NCI-H2196 treated with DMSO at 0.1 percent for 48 hours (cell line): ENCODE measurements around the gene CFAP141.
"Not testable (repeated sequence)": the region's sequence is repeated elsewhere in the genome, so short reads cannot be mapped to it uniquely, and the experiment has no call there.

Source experiments
- DNase-seq: peaks from one replicate; lab custom pipeline; 2025; ENCODE audit not compliant: unreplicated experiment; lab: John Stamatoyannopoulos, UW

The CFAP141 gene

GRCh38 chr1:154206196-154206595 lies at the start of gene CFAP141:
Gene CFAP141, minus strand, starts transcription at chr1:154206333. Its CDS starts 26 bp downstream, at chr1:154206307.
- DNase-seq, result no peak

DNA sequence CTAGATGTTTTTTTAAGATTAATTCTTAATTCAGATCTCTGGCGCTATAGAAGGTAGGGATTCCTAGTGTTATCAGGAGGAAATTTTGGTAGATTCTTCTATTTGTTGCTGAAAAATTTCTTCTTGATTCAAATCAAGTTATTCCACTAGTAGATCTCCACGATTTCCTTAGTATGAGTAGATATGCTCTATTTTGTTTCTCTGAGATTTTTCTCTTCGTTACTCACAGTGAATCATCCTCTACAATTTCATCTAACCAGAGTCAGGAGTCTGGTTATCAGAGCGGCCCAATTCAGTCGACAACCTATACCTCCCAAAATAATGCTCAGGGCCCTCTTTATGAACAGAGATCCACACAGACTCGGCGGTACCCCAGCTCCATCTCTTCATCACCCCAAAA lies 47.5 kb upstream of the CFAP141 start:
- no peak for DNase-seq

DNA sequence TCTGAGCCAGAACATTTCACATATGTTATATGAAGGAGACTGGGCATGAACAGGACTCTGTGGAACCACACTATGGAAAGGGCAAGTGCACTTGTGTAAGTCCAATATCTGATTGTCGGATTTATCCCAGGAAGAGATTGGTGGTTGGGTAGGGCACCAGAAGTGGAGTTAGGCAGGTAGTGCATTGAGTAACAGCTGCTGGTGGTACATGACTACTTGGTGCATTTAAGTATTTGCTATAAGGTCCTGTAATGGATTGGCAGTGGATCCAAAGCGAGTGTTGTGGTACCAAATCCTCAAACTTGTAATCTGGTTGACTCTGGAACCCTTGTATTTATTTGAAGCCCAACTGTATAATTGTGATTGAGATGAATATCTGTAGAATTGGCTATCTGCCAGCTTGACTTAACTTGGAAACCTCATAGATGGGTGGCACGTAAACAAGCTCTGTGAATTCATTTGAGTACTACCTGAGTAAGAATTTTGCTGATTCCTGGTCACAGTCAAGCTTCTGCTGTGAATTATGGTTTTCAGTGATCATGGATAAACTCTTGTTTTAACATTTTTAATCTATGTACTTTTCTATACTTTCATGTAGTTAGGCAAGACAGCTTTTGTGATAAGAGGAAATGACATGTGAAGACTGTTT lies 35.7 kb upstream of the CFAP141 start:
- DNase-seq, result no peak

GRCh38 chr1:154240294-154240833 lies 34.2 kb upstream of the CFAP141 start:
- no peak for DNase-seq

DNA sequence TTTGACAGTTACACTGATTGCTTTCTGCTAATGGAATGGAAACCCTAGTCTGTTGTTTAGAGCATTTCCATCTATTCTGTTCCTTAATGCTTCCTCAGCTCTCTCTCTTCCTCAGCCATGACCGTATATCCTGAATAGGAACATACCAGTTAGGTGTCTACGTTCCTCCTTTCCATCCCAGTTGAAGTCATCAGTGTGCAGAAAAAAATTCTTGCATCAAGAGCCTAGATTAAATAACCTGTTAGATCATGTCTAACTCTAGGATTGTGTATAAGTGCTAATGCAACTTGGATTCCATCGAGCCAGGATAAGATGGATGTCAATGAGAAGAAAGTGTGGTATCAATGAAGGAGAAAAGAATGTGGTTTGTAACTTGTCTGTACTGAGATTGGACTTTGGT lies 33.4 kb upstream of the CFAP141 start:
- no peak for DNase-seq

DNA sequence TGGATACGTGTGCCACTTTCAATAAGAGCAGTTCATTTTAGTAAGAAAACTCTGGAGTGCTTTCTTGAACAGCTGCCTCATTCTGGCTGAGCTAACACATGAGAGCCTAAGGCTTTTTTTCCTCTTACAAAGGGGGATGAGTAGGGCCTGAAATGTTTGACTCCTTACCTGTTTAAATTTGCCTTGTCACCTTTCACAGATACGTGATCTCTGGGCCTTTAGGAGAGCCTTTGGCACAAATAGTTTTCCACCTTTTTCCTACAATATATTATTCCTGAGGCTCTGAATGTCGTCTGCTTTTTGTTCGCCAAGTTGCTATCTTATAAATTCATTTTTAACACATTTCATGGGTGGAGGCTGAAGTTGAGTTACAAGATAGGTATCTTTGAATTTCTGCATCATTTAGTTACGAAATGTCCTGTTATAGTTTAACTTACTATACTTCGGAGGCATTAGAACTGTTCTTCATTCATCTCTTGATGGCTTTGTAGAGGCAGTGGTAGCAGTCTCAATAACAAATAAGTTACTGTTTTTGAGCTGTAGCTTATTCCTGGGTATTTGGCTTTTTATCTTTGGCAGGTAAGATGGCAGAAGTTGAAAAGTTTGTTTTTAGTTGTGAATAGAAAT lies 31.9 kb upstream of the CFAP141 start:
- DNase-seq, result no peak

- no peak for DNase-seq
Measured at GRCh38 chr1:154237435-154237834, 31.3 kb upstream of the CFAP141 start.

GRCh38 chr1:154236855-154237254 lies 30.7 kb upstream of the CFAP141 start:
- no peak for DNase-seq

- DNase-seq, result not testable (repeated sequence)
Measured at GRCh38 chr1:154233127-154233526, 27.0 kb upstream of the CFAP141 start.

DNA sequence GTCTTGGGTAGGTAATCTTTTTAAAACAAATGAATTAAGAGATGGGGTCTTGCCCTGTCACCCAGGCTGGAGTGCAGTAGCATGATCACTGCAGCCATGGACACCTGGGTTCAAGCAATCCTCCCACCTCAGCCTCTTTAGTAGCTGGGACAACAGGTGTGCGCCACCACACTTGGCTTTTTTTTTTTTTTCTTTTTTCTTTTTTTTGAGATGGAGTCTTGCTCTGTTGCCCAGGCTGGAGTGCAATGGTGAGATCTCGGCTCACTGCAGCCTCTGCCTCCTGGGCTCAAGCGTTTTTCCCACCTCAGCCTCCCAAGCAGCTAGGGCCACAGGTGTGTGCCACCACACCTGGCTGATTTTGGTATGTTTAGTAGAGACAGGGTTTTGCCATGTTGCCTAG lies 25.0 kb upstream of the CFAP141 start:
- not testable (repeated sequence) for DNase-seq

DNA sequence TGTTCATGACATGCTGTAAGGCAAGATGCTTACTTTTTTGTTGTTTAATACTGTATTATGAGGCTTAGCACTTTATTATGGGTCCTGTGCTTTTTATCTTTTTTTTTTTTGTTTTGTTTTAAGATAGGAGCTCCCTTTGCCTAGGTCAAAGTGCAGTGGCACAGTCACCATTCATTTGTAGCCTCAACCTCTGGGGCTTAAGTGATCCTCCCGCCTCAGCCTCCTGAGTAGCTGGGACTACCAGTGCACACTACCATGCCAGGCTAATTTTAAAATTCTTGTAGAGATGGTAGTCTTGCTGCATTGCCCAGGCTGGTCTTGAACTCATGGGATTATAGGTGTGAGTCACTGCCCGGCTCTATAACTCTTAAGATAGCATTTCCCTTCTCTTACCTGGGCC lies 19.2 kb upstream of the CFAP141 start:
- DNase-seq, result no peak

DNA sequence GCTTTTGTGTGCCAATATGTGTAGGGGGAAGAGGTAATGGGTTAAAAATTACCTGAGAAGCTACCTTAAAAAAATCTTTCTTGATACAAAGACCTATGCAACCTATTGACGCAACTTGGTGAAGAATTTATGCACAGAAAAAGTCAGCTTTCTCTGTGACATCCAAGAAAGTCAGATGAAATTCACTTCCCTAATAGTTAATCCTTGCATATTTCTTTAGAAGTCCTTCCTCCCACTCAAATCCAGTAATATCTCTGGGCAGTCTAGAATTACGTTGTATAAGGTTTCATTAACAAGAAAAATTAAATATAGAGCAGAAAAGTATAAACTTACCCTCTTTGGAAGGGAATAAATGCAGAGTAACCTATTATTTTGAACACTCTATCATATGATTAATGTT lies 17.5 kb upstream of the CFAP141 start:
- no peak for DNase-seq

DNA sequence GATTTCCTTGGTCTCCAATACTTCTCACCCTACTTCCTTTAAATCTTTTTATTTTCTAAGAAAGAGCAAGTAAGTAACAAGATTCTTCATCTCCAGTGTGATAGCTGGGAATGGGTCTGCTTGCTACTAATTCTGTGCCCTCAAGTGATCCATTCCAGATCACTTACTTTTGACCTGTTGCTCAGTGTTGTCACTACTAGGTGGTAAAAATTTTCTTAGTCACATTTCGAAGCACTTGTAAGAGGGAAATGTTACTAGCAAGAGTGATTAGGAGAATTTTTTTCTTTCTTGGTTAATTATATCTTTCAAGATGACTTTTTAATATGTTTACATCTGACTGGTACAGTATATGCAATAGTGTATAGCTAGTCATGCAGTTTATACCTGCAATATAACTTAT lies 16.8 kb upstream of the CFAP141 start:
- no peak for DNase-seq

DNA sequence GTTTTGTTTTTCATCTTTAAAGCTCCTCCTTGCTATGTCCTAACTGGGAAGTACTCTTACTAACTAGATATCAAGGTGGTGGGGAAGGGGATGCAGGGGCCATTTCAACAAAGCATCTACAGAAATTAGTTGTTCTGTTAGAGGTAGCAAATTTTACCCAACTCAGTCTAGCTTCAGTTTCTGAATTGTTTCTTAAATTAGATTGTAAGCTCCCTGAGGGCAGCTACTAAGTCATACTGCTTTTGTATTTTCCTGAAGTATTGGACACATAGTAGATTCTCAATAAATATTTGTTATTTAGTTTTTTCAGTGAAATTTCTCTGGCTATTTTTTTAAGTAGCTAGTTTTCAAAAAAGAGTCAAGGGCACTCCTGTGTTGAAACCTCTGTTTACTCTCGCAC lies 16.4 kb upstream of the CFAP141 start:
- DNase-seq, result no peak

- DNase-seq, result no peak
Measured at GRCh38 chr1:154221278-154222001, 15.3 kb upstream of the CFAP141 start.

DNA sequence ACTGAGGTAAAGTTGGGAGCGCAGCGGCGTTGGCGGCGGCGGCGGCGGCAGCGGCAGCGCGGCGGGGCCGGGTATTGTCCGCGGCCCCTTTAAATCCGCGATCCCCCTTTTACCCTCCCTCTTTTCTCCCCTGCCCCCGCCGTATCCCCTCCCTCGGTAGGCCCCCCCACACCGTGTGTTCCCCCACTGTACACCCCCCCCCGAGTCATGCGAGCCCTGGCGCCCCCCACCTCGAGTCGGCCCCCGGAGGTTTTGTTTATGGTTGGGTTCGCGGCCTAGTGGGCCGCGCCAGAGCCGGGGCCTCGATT lies 14.8 kb upstream of the CFAP141 start:
- DNase-seq, result no peak

DNA sequence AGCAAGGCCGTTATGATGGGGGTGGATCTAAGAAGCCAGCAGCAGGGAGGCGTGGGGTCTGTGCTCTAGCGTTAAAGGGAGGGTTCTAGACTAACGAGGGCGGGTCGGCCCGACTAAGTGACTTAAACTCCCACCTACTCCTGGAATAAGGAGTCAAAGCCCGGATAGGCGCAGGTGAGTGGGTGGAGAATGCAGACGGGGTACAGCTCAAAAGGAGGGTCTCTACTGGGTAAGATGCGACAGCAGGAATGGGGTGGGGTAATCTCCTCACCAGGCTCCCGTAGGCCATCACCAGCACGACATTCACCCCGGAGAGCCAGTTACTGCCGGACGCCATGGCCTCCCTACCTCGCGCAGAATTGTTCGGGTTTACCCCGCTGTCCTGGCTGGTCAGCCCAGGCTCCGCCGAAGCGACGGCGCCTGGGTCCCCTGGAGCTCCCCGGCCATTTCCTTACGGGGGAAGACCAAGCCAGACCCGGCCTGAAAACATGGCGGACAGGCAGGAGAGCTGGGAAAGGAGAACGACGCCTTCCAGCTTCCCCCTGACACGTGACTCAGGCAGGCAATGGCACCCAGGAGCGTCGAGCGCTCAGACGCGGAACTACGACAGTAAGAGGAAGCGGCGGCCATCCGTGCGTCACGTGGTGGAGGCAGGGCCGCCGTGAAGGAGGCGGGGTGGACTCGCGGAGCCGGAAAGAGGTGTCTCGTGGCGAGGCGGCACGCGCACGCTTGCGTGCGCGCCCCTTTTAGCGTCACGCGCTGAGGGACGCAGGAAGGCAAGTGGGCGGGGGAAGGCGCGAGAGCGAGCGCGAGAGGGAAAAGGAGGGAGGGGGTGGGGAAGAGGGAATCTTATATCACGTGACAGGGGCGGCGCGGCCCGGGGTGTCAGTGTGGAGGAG lies 14.2 kb upstream of the CFAP141 start, which contains the start of gene UBAP2L:
Gene UBAP2L, plus strand, starts transcription at position 885 of the 899 bp plus-strand sequence. CDS start 4,169 bp downstream, outside the sequence.
- peak; percentile 99 for DNase-seq

DNA sequence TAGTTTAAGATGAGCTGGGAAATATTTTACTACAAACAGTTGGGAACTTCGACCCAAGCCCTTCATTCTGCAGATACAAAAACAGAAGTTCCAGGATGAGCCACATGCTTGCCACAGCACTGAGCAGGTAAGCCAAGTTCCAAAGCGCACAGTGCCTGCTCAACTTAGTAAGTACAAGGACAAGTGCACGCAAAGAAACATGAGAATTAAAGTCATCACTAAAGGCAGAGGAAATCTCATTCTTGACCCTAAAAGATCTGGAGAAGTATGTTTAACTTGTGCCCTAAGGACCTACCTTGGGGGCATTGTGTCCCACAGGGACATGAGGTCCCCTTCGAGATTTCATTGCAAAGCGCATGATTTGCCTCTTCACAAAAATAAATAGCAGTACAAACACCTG lies 13.4 kb upstream of the CFAP141 start:
- DNase-seq, result no peak

DNA sequence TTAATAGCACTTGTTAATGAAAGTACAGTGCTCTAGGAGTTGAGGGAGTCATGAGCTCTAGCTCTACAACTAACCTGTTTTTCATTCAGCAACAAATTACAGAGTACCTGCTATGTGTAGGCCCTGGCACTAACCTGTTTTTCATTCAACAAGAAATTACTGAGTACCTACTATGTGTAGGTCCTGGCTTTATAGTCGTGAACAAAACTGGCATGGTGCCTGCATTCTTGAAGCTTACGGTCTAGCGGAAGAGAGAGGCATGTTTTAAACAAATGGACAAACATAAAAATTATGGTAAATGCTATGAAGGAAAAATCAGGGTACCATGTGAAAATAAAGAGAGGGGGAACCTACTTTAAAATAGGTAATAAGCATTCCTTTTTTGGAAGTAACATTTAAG lies 12.4 kb upstream of the CFAP141 start:
- no peak for DNase-seq

DNA sequence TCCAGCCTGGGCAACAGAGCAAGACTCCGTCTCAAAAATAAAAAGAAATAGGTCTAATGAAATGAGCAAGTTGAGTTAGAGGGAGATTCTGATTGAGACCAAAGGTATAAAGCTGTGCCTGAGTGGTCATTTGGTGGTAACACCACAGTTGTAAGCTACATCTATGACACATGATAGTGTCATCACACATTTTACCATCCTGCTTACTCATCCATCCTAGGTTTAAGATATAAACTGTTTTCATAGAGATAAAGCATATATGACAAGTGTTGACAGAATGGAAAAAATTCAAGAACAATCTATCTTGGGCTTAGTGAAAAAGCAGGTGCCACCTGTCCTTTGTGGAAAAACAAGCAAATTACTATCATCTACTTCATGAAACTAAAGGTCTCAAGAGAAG lies 7.1 kb upstream of the CFAP141 start:
- no peak for DNase-seq

DNA sequence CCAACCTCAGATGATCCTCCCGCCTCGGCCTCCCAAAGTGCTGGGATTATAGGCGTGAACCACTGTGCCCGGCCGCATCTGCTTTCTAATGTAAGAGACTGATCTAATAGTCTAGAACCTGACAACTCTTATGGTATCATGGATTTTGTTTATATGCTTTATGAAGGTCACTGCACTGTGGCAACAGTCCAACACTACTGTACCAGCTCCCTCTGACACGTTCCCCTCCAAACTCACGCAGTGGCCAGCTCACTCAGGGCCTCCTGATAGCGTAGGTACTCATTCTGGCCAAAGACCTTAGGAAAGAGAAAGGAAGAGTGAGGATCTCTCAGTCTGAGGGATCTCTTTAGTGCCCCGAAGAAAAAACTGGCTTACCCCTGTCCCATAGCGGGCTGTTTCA lies 6.0 kb upstream of the CFAP141 start:
- DNase-seq, result no peak
